Caki2 (cell line): Measurements from ENCODE around the gene MED27. TPM values are rescaled to one million over a fixed set of nuclear protein-coding genes. Genes with fewer than 3 reads are reported as not detected.

ENCODE experiments used
- DNase-seq: peaks from one replicate; pipeline ENCODE4 v3.0.0-alpha.2; 2015; ENCODE audit warnings: low read depth
- in situ Hi-C: cut with HindIII; loops from 2 replicates; pipeline ENCODE4 v1.10.0; 2016; ENCODE audit warnings: low sequenced_read_pairs, low pct_unique_long_range_greater_than_20kb, mixed read lengths
- total RNA-seq: library from RNA; depleted of rRNA; stranded (reverse); fragments of >200 nt; shearing (Covaris generic); gene quantifications from 2 replicates; pipeline ENCODE4 v1.2.3, GENCODE V29; 2014; ENCODE audit warnings: low replicate concordance

Gene MED27
- total RNA-seq, 1 experiment from 2014 or later = 72.8 TPM

DNA sequence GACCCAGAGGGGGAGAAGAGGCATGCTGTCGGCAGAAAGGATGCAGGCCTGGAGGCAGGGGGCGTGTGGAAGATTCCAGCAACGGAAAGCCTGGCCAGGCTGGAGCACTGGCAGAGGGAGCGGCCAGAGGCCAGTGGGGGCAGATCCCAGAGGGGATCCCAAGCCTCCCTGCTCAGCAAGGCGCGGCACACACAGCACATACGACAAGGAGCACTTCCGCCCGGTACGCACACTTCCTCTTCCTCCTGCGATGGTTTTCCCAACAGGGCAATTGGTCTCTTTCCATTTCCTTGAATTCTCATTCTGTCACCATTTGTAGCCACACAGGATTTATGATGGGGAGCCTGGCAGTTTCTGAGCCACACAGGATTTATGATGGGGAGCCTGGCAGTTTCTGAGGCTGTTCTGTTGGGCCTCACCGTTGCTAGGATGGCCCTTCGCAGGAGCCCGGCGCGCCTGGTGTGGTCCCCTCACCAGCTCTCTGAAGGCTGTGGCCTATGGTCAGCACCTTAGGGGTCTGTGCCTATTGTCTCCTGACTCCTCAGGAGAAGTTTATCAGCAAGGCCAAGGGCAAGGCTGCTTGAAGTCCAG lies 216.3 kb downstream of the MED27 start:
- in situ Hi-C loops = no loop called here
- DNase-seq = no peak

DNA sequence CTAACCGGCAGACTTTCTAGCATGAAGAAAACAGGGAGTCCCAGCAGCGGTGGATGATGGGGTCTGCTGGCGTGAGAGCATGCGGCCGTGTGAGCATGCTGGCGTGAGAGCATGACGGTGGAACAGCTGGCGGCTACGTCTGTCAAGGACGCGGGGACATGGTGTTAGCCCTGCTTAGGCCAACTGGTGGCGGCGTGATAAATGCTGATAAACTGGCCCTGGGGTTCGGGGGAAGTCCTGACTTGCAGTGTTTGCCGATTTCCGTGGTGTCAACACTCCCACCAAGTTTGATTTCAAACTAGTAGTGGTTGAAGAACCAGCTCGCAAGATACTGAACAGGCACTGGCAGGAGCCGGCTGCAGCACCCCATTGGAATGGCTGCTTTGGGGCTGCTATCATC lies 217.4 kb downstream of the MED27 start:
- no peak for DNase-seq
- in situ Hi-C loops = no loop called here

DNA sequence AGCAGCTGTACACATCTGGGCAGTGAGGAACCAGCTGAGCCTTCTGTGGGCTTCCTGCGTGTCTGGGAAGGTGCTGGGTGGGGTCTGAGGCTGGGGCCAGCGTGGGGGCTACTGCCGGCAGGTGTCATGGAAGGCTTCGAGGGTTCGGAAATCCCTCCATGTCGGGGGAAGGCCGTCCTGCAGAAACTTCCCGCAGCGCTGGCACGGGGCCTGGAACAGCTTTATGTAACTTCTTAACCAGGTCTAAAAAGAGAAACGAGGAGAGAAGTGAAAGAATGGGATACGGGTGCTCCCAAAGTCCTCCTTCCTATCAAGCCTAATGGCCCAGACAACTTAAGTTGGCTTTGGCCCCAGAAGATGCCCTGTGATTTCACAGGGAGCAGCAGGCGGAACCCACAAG lies 219.2 kb downstream of the MED27 start:
- in situ Hi-C loops = no loop called here
- DNase-seq = no peak

DNA sequence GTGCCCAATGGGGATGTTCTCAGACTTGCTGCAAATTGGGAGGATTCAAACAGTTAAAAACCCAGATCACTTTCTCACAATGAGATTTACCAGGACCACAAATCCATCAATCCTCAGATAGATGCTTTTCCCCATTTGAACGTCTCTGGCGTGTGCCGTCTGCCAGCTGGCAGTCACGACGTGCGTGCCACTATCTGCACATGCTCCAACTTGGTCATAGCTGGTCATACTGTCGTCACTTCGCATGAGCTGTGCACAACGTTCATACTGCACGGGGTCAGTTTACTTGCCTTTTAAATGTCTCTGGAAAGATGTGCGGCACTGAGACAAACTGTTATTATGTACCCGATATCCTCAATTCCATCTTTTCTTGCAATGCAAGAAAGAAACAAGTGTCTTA lies 221.5 kb downstream of the MED27 start:
- in situ Hi-C loops = no loop called here

DNA sequence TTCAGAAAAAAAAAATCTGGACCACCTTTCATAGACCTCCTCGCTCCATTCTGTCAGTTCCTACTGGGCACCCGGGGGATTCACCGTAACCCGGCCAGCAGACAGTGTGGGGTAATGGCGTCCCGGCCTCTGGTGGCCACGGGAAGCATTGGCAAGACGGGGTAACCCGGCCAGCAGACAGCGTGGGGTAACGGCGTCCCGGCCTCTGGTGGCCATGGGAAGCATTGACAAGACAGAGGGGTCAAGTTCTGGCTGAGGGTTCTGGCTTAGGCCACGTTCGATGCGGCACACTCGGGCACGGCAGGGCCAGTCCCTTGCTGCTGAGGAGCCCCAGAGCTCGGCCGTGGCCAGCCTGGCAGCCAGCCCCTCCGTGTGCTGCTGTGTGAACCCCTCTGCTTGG lies 223.6 kb downstream of the MED27 start:
- DNase-seq = no peak
- in situ Hi-C loops = no loop called here

More for the DNA sequence above, 221.5 kb downstream of the MED27 start:
- no peak for DNase-seq

DNA sequence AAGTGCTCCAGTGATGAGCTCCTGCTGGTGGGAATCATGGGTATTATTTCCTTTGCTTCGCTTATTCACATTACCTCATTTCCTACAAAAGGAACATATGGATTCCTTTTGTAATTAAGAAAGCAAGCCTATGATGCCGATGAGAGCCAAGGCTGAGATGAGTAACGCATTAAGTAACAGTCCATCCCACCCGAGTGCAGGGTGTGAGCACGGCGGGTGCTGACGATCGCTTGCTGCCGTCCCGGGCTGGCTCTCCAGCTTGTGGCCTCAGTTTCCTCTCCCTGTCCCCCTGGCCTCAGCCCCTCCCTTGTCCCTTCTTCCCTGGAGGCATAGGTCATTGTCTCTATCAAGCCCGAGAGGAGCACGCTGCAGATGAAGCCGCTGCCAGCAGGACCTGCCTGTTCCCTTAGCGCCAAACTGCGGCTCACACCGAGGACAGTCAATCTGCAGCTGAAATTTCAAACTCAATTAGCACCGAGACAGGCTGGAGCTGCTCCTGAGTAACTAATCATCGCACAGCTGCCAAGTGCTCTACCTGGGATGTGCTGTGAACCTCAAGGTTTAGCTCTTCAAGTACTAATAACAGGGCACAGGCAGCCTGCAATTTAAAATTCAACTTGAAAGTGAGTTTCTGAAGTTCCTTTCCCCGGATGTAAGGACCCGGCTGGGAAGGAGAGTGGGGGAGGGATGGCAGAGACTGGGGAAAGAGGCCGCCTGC lies 224.6 kb downstream of the MED27 start:
- in situ Hi-C loops = no loop called here
- no peak for DNase-seq

DNA sequence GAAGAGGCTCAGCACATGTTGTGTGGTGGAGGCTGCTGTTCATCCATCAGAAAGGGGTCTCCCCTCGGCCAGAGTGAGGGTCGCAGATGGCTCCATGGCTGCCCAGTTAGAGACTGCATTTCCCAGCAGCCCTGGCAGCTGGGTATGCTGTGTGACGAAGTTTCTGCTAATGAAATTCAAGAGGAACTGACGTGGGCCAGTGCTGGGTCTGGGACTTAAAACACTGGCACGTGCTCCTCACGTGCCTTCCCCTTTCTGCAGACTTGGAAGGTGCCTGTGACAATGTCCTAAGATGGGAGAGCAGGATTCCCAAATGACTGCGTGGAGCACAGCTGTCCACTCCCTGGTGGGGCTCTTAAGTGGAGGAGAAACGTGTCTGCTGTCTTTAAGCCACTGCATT lies 225.3 kb downstream of the MED27 start:
- in situ Hi-C loops = no loop called here
- no peak for DNase-seq

DNA sequence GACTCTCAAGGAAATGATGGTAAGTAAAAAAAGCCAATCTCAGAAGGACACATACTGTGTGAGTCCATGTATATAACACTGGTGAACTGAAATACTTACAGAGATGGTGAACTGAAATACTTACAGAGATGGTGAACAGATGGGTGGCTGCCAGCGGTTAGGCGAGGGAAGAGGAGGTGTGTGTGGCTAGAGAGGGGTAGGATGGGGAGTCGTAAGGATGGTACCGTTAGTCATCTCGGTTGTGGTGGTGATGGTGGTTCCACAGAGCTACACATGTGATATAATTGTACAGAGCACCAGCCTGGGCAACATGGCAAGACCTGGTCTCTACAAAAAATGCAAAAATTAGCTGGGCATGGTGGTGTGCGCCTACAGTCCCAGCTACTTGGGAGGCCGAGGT lies 226.2 kb downstream of the MED27 start:
- DNase-seq = no peak
- in situ Hi-C loops = no loop called here

DNA sequence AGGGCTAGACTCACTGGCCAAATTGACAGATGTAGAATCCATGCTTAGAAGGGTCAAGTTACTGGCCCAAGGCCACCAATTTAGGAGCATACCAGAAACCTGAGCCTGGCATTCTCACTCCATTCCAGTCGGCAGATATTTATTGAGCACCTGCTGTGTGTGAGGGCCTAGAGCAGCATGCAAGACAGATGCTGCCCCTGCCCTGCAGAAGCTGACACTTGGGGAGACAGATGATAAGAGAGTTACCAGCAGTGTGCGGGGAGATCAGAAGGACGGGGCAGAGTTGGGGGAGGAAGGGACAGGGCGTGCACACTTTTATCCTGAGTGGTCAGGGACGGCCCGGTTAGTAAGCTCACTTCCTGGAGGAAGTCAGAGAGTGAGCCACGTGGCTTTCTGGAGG lies 228.3 kb downstream of the MED27 start:
- in situ Hi-C loops = no loop called here
- no peak for DNase-seq

DNA sequence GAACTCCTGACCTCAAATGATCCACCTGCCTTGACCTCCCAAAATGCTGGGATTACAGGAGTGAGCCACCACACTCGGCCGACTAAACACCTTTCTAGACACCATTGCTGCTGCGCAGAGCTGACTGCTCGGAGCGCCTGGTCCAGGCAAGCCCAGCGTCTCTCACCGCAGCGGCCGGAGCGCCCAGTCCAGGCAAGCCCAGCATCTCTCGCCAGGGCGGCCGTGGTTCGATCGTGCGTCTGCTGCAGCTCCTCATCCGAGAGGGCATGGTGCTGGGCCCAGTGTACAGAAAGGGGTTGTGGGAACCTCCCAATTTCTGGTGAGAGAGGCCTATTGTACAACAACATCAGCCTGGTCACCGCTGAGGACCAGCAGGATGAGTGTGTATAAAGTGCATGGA lies 230.3 kb downstream of the MED27 start:
- DNase-seq = no peak
- in situ Hi-C loops = no loop called here

DNA sequence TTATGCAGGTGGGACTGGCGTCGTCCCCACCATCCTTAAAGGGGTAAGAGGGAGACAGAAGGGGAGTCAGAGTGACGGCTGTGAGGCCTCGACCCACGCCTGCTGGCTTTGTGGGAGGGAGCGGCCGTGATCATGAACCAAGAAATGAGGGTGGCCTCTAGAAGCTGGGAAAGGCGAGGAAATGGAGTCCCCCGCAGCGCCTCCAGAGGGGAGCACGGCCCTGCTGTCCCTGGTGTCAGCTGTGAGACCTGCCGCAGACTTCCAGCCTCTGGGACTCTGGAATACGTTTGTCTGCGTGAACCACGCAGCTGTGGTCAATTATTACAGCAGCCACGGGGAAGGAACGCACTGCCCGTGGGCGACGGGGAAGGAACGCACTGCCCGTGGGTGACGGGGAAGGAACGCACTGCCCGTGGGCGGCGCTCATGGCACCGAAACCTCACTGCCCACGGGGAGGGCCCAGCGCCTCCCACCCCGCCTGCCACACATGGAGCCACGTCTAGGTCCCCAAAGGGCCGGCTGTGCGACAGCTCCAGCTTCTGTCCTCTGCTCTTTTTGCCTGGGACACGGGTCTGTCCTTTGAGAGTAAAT lies 231.0 kb downstream of the MED27 start:
- DNase-seq = no peak
- in situ Hi-C loops = no loop called here

DNA sequence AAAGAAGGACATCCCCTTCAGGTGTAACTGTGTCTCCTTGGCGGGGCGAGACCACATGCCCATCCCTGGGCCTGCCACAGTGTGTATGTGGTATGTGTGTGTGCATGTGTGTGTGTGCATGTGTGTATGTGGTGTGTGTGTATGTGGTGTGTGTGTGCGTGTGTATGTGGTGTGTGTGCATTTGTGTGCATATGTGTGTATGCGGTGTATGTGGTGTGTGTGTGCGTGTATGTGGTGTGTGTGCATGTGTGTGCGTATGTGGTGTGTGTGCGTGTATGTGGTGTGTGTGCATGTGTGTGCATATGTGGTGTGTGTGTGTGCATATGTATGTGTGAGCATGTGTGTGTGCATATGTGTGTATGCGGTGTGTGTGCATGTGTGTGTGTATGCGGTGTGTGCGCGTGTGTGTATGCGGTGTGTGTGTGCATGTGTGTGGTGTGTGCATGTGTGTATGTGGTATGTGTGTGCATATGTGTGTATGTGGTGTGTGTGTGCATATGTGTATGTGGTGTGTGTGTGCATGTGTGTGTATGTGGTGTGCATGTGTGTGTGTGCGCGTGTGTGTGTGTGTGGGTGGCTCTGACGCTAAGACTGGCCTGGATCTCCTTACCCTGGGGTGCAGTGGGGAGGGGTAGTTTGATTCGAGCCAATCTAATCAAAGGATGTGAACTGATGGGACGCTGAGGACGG lies 231.9 kb downstream of the MED27 start:
- in situ Hi-C loops = no loop called here
- no peak for DNase-seq

DNA sequence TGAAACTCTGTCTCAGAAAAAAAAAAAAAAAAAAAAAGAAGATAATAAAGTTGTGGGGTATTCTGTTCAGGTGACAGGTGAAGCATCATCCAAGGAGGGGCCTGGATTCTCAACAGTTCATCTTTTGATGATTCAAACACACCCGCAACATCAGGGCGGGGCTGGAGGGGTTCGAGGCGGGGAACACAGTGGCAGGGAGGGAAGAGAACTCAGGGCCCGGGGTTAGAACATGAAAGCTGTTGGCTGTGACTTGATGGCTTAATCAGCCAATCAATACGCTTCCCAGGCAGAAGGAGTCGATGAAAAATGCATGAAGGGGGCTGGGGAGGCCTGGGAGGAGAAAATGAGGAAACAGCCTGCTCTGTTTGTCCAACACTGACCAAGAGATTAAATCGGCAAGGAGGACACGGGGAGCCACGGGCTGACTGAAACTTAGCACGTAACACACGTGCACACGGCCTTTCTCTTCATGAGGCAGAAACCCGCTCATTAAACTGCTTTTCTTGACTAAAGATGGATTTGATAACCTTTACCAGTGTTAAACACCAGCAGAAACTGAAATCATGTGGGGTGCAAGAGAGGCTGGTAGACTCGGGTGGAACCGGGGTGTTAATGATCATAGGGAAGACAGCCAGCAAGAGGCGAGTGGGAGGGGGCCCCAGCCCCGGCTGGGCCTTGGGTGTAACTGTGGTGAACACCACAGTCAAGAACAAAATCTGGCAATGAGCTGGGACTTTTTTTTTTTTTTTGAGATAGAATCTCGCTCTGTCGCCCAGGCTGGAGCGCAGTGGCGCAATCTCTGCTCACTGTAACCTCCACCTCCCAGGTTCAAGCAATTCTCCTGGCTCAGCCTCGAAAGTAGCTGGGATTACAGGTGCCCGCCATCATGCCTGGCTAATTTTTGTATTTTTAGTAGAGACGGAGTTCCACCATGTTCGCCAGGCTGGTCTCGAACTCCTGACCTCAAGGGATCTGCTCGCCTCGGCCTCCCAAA lies 234.1 kb downstream of the MED27 start:
- in situ Hi-C loops = no loop called here
- DNase-seq = no peak

DNA sequence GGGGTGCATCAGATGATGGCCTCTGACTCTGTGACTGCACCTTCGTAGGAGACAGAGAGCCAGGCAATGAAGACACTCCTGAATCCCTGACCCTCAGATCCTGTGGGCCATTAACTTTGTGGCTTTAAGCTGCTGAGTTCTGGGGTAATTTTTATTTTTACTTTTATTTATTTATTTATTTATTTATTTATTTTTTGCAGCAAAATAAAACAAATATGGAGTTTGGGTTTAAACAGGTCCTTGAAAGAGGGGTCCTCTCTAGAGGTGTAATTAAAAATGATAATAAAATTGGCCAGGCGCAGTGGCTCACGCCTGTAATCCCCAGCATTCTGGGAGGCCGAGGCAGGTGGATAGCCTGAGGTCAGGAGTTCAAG lies 234.9 kb downstream of the MED27 start:
- in situ Hi-C loops = no loop called here
- DNase-seq = no peak

DNA sequence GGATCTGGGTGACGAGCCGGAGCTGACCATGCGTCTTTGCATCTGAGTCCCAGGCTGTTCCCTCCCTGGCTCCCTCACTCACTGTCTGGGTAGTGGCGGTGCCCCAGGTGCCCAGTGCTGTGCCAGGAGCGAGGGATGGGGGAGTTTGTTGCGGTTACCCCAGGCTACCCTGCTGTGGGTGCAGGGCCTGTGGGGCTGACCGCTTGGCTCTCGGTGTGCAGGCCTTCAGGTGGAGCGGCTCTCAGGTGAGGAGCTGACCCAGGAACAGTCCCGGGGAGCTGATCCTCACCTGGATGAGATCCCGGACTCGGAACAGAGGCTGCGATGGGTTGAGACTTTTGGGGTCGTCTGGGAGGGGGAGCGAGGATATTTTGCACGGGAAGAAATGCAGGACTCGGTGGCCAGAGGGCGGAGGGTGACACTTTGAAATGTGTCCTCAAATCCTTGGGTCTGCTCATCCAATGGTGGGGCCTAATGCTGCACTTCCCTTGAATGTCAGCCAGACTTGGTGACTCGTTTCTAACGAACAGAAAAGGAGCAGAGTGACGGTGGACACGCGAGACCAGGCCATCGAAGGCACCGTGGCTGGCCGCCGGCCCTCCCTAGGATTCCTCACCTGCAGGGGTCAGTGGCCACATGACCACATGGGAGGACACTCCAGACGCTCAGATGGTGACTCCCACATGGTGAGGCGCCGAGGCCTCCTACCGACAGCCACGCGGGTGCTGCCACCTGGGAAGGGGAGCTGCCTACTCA lies 235.5 kb downstream of the MED27 start:
- no peak for DNase-seq
- in situ Hi-C loops = no loop called here

DNA sequence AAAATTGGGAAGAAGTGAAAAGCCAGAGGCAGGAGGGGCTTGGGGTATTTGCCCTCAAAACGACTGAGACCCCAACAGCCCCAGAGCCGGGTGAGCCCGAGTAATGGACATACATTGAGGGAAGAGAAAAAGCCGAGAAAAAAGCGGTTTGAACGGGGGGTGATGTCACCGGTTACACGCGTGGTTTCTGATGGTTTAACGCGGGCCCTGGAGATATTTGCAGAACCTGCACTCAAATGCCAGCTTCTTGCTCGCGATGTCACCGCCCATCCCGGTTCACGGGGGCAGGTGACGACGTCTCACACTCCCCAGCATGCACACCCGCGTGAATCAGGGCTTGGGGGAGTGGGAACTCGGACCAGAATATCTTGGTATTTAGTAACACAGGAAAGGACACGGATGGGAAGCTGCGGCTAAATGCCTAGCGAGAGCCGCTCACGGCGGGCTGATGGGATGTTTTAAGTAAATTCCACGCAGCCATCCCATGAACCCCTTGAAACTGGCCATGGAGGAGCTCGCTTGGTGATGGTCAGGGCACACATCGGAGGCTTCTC lies 237.8 kb downstream of the MED27 start:
- in situ Hi-C loops = no loop called here
- no peak for DNase-seq
